ENCODE data around the gene OCIAD1. TPM values are rescaled to one million over a fixed set of nuclear protein-coding genes. Genes with fewer than 3 reads are reported as not detected.

The OCIAD1 gene
- total and polyA plus RNA-seq, 2 of the 13 experiments (the other 11 are each of a cell fraction or from before 2014, with no cell fraction given): 67.3 to 74.9 TPM

DNA sequence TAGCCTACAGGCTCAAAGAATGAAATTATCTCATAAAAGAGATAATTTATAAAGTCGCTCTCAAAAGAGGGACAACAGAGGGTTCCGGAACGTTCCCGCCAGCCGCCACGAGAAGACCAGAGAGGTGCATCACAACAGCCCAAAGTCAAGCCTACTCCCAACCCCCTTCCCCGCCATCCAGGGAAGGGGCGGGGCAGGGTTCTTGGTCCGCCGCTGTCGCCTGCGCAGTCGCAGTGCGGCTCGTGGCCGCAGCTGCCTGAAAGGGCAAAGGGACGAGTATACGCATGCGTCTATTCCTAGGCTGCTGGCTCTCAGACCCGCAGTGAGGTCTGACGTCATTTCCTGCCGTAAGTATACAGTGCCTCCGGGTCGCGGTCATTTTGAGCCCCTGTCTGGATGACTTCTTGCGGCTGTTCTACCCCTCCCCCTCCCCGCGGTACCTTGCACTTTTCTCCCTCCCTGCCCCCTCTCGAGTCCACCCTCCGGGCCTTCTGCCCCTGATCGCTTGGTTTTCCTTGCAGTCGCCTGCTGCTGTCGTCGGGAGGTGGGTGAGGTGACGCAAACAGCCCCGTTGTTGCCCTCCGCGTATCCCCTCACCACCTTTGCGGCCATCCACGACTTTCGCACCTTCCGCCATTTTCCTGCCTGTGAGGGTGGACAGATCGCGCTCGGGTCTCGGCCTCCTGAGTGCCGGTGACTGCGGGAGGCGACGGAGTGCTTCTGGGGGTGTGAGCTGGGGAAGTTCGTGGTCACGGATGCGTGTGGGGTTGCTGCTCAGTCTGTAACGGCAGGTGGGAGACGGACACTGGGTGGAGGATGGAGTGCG, at the start of gene OCIAD1 (continued):
- TF ChIP-seq, protein P1, sequence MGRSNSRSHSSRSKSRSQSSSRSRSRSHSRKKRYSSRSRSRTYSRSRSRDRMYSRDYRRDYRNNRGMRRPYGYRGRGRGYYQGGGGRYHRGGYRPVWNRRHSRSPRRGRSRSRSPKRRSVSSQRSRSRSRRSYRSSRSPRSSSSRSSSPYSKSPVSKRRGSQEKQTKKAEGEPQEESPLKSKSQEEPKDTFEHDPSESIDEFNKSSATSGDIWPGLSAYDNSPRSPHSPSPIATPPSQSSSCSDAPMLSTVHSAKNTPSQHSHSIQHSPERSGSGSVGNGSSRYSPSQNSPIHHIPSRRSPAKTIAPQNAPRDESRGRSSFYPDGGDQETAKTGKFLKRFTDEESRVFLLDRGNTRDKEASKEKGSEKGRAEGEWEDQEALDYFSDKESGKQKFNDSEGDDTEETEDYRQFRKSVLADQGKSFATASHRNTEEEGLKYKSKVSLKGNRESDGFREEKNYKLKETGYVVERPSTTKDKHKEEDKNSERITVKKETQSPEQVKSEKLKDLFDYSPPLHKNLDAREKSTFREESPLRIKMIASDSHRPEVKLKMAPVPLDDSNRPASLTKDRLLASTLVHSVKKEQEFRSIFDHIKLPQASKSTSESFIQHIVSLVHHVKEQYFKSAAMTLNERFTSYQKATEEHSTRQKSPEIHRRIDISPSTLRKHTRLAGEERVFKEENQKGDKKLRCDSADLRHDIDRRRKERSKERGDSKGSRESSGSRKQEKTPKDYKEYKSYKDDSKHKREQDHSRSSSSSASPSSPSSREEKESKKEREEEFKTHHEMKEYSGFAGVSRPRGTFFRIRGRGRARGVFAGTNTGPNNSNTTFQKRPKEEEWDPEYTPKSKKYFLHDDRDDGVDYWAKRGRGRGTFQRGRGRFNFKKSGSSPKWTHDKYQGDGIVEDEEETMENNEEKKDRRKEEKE (IDR thresholded peaks at IDR 0.05): no peak
- TF ChIP-seq RBAK (CRISPR knock-in tag; IDR thresholded peaks at IDR 0.05) (no peak), ZNF710 (CRISPR knock-in tag; IDR thresholded peaks at IDR 0.05; ENCODE audit: borderline replicate concordance) (no peak), TRIM24 (CRISPR knock-in tag; IDR thresholded peaks at IDR 0.05) (no peak), ZFY (CRISPR knock-in tag; IDR thresholded peaks at IDR 0.05) (peak; percentile 72), TGIF2 (CRISPR knock-in tag; IDR thresholded peaks at IDR 0.05) (no peak), NCOA5 (CRISPR knock-in tag; IDR thresholded peaks at IDR 0.05) (no peak), ZNF552 (CRISPR knock-in tag; IDR thresholded peaks at IDR 0.05; ENCODE audit: borderline replicate concordance) (no peak), ZNF382 (CRISPR knock-in tag; IDR thresholded peaks at IDR 0.05; ENCODE audit: borderline replicate concordance) (no peak), ZNF792 (CRISPR knock-in tag; IDR thresholded peaks at IDR 0.05) (no peak), KAT7 (CRISPR knock-in tag; IDR thresholded peaks at IDR 0.05; ENCODE audit: borderline replicate concordance) (no peak), HOXA3 (CRISPR knock-in tag; IDR thresholded peaks at IDR 0.05) (peak; percentile 93), ZNF850 (CRISPR knock-in tag; conservative IDR thresholded peaks at IDR 0.05) (no peak), ZBTB46 (CRISPR knock-in tag; IDR thresholded peaks at IDR 0.05; ENCODE audit: borderline replicate concordance) (no peak)
- TF ChIP-seq, protein P2, sequence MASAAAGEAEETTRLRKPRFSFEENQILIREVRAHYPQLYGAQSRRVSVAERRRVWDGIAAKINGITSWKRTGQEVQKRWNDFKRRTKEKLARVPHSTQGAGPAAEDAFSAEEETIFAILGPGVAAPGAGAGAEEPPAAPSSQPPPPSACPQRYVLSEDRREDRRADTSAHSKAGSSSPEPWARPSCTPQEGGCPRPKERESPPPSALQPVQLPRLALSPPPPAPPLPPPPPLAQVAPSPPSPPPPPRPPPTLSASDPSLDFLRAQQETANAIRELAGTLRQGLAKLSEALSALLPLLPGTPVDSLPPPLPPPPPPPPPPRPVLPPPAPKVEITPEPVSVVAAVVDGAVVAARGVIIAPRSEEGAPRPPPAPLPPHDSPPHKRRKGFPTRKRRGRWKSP (CRISPR knock-in tag; IDR thresholded peaks at IDR 0.05): 0 out of 2 replicates have a peak, but pooled peaks have one; percentile 57
- TF ChIP-seq, protein P3, sequence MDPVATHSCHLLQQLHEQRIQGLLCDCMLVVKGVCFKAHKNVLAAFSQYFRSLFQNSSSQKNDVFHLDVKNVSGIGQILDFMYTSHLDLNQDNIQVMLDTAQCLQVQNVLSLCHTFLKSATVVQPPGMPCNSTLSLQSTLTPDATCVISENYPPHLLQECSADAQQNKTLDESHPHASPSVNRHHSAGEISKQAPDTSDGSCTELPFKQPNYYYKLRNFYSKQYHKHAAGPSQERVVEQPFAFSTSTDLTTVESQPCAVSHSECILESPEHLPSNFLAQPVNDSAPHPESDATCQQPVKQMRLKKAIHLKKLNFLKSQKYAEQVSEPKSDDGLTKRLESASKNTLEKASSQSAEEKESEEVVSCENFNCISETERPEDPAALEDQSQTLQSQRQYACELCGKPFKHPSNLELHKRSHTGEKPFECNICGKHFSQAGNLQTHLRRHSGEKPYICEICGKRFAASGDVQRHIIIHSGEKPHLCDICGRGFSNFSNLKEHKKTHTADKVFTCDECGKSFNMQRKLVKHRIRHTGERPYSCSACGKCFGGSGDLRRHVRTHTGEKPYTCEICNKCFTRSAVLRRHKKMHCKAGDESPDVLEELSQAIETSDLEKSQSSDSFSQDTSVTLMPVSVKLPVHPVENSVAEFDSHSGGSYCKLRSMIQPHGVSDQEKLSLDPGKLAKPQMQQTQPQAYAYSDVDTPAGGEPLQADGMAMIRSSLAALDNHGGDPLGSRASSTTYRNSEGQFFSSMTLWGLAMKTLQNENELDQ (CRISPR knock-in tag; IDR thresholded peaks at IDR 0.05; ENCODE audit: borderline replicate concordance): no peak
- TF ChIP-seq, protein P4, sequence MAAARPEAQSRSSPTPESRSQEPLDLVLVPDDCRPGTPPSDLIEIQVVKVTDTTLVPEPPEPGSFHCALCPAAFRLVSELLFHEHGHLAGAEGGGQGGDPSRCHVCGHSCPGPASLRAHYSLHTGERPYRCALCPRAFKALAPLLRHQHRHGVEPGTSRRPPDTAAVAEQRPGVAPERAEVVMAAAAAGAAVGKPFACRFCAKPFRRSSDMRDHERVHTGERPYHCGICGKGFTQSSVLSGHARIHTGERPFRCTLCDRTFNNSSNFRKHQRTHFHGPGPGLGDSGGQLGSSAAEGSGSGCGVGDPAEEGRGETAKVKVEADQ (CRISPR knock-in tag; IDR thresholded peaks at IDR 0.05; ENCODE audit: borderline replicate concordance): no peak
